Measurements from ENCODE around the gene SLC30A4.
A peak's percentile ranks its signal among the peaks of the same experiment; 100 is the strongest.
"Not testable (repeated sequence)": the region's sequence is repeated elsewhere in the genome, so short reads cannot be mapped to it uniquely, and the experiment has no call there.

The SLC30A4 gene

GRCh38 chr15:45527086-45527485 is 4.5 kb upstream of the SLC30A4 start:
- no peak for TF ChIP-seq CTCF (IDR thresholded peaks at IDR 0.05)
- H3K9me3 ChIP-seq: no peaks in the 10 kb centered on the region
- H3K4me1 ChIP-seq (ENCODE audit: control insufficient read depth in 1 of 2, insufficient read depth in 1 of 2, low read depth in 1 of 2, low read length in 1 of 2): peaks cover 6 to 10% of the 10 kb centered on the region in 2 experiments
- no peak overlapping the region for H3K27ac ChIP-seq
- H3K4me3 ChIP-seq (ENCODE audit: low read depth in 1 of 2, low read length in 1 of 2): no peak overlapping the region
- H3K36me3 ChIP-seq: no peaks in the 10 kb centered on the region
- peaks cover 84% of the 10 kb centered on the region for H3K27me3 ChIP-seq

- TF ChIP-seq CTCF (IDR thresholded peaks at IDR 0.05): no peak
- H3K27me3 ChIP-seq: peaks cover 94% of the 10 kb centered on the region
- H3K9me3 ChIP-seq: no peaks in the 10 kb centered on the region
- no peak overlapping the region for H3K27ac ChIP-seq
- peak overlapping the region in 1 of 2 experiments; percentile 62 for H3K4me3 ChIP-seq (ENCODE audit: low read depth in 1 of 2, low read length in 1 of 2)
- H3K36me3 ChIP-seq: no peaks in the 10 kb centered on the region
- peaks cover 9 to 18% of the 10 kb centered on the region in 2 experiments for H3K4me1 ChIP-seq (ENCODE audit: control insufficient read depth in 1 of 2, insufficient read depth in 1 of 2, low read depth in 1 of 2, low read length in 1 of 2)
Observed at GRCh38 chr15:45523166-45523460, 558 bp upstream of the SLC30A4 start.

- H3K27me3 ChIP-seq: peaks cover 95% of the 10 kb centered on the region
- TF ChIP-seq CTCF (IDR thresholded peaks at IDR 0.05): no peak
- H3K9me3 ChIP-seq: no peaks in the 10 kb centered on the region
- H3K36me3 ChIP-seq: no peaks in the 10 kb centered on the region
- H3K4me1 ChIP-seq (ENCODE audit: control insufficient read depth in 1 of 2, insufficient read depth in 1 of 2, low read depth in 1 of 2, low read length in 1 of 2): peaks cover 9 to 18% of the 10 kb centered on the region in 2 experiments
- H3K27ac ChIP-seq: no peak overlapping the region
- H3K4me3 ChIP-seq (ENCODE audit: low read depth in 1 of 2, low read length in 1 of 2): peak overlapping the region; percentile 47 to 62
Observed at GRCh38 chr15:45521596-45522327, 793 bp downstream of the SLC30A4 start.

- Histone ChIP-seq H3K4me1 (ENCODE audit: control insufficient read depth in 1 of 2, insufficient read depth in 1 of 2, low read depth in 1 of 2, low read length in 1 of 2) (no peaks in the 10 kb centered on the region), H3K4me3 (ENCODE audit: low read depth in 1 of 2, low read length in 1 of 2) (no peak overlapping the region), H3K27ac (no peak overlapping the region), H3K9me3 (no peaks in the 10 kb centered on the region), H3K27me3 (peaks cover 27% of the 10 kb centered on the region), H3K36me3 (no peaks in the 10 kb centered on the region)
- no peak for TF ChIP-seq CTCF (IDR thresholded peaks at IDR 0.05)
Observed at GRCh38 chr15:45510758-45511280, 11.7 kb downstream of the SLC30A4 start.

- H3K36me3 ChIP-seq; H3K4me1 ChIP-seq (ENCODE audit: control insufficient read depth in 1 of 2, insufficient read depth in 1 of 2, low read depth in 1 of 2, low read length in 1 of 2); H3K4me3 ChIP-seq (ENCODE audit: low read depth in 1 of 2, low read length in 1 of 2); H3K9me3 ChIP-seq; H3K27ac ChIP-seq: not testable (repeated sequence)
- peaks cover 27% of the 10 kb centered on the region for H3K27me3 ChIP-seq
Observed at GRCh38 chr15:45507143-45507542, 15.4 kb downstream of the SLC30A4 start.

- no peaks in the 10 kb centered on the region for H3K9me3 ChIP-seq
- no peak for TF ChIP-seq CTCF (IDR thresholded peaks at IDR 0.05)
- H3K36me3 ChIP-seq: no peaks in the 10 kb centered on the region
- H3K27me3 ChIP-seq: peaks cover 8% of the 10 kb centered on the region
- H3K27ac ChIP-seq: no peak overlapping the region
- H3K4me1 ChIP-seq (ENCODE audit: control insufficient read depth in 1 of 2, insufficient read depth in 1 of 2, low read depth in 1 of 2, low read length in 1 of 2): no peaks in the 10 kb centered on the region
- no peak overlapping the region for H3K4me3 ChIP-seq (ENCODE audit: low read depth in 1 of 2, low read length in 1 of 2)
Observed at GRCh38 chr15:45499426-45499825, 23.1 kb downstream of the SLC30A4 start.
